Activated T-cell treated with anti-CD3 and anti-CD28 coated beads, Interleukin-2, amount 50 U/mL, for 48 hours (primary cell): ENCODE results near the gene TNNI3K.
A peak's percentile ranks its signal among the peaks of the same experiment; 100 is the strongest.
"Not testable (repeated sequence)": the region's sequence is repeated elsewhere in the genome, so short reads cannot be mapped to it uniquely, and the experiment has no call there.

Source experiments
- DNase-seq, 2 experiments: peaks; one replicate each; pipeline ENCODE4 v3.0.0-alpha.2; 2020

The TNNI3K gene, protein sequence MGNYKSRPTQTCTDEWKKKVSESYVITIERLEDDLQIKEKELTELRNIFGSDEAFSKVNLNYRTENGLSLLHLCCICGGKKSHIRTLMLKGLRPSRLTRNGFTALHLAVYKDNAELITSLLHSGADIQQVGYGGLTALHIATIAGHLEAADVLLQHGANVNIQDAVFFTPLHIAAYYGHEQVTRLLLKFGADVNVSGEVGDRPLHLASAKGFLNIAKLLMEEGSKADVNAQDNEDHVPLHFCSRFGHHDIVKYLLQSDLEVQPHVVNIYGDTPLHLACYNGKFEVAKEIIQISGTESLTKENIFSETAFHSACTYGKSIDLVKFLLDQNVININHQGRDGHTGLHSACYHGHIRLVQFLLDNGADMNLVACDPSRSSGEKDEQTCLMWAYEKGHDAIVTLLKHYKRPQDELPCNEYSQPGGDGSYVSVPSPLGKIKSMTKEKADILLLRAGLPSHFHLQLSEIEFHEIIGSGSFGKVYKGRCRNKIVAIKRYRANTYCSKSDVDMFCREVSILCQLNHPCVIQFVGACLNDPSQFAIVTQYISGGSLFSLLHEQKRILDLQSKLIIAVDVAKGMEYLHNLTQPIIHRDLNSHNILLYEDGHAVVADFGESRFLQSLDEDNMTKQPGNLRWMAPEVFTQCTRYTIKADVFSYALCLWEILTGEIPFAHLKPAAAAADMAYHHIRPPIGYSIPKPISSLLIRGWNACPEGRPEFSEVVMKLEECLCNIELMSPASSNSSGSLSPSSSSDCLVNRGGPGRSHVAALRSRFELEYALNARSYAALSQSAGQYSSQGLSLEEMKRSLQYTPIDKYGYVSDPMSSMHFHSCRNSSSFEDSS

DNA sequence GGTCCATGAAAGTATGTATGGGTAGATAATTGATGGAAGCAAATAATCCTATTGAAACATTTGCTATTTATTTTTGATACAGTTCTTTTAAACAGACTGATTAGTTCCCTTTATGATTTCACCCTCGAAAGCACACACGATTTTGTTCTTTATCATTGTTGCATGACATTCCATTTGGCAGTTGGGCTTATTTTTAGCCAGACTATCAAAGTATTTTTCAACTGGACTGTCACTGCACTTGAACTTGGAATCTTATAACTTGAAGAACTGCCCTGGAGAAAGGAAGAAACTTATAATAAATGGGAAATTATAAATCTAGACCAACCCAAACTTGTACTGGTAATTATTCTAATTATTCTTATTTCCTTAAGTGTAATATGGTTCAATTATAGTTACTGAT, at the start of gene TNNI3K:
Gene TNNI3K, plus strand, starts transcription at position 235 of the 400 bp plus-strand sequence. Its CDS starts 65 bp downstream, at position 300.
- no peak for DNase-seq

DNA sequence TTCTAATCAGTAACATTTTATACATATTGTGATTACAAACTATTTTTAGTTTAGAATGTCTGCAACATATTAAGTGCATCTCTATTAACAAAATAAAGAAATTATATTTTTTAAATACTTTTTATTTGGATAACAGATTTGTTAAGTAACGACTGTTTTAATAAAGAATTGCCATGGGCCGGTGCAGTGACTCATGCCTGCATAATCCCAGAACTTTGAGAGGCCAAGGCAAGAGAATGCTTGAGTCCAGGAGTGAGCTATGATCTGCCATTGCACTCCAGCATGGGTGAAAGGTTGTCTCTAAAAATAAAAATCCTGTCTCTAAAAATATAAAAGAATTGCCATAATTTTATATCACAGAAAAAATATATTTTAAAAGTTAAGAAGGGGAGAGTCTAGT, 41.3 kb upstream of the TNNI3K start:
- DNase-seq: no peak

DNA sequence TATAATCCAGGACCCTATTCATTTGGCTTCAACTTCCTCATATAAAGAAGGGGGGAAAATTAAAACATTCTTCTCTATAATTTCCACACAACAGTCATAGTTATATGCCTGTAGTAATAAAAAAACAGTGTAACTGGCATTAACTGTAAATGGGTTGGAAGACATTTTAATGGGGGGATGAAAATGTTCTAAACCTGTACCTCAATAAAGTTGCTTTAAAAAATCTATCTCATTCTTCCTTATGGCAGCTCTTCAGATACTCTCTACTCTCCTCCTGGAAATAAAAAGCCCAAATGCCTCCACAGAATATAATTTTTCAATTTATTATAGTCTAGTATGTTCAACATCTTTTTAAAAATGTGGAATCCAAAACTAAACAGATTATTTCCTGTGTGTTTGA, 39.8 kb upstream of the TNNI3K start:
- DNase-seq: no peak

GRCh38 chr1:74197255-74197654, 37.9 kb upstream of the TNNI3K start:
- DNase-seq: no peak

GRCh38 chr1:74197657-74198552, 37.3 kb upstream of the TNNI3K start, which contains the start of the genes FPGT and LRRIQ3:
FPGT (plus strand) TSS chr1:74198242; CDS start chr1:74198279, 37 bp downstream.
LRRIQ3 (minus strand) TSS chr1:74198176; CDS start chr1:74183684, 14,492 bp downstream.
- DNase-seq: peak; percentile 96 to 97

- DNase-seq: no peak
These were observed 35.7 kb upstream of the TNNI3K start for GRCh38 chr1:74199504-74199903.

DNA sequence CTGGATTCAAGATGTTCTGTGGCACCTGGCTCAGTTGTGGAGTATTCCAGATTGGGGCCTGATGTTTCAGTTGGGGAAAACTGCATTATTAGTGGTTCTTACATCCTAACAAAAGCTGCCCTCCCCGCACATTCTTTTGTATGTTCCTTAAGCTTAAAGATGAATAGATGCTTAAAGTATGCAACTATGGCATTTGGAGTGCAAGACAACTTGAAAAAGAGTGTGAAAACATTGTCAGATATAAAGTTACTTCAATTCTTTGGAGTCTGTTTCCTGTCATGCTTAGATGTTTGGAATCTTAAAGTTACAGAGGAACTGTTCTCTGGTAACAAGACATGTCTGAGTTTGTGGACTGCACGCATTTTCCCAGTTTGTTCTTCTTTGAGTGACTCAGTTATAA, 29.9 kb upstream of the TNNI3K start:
- no peak for DNase-seq

DNA sequence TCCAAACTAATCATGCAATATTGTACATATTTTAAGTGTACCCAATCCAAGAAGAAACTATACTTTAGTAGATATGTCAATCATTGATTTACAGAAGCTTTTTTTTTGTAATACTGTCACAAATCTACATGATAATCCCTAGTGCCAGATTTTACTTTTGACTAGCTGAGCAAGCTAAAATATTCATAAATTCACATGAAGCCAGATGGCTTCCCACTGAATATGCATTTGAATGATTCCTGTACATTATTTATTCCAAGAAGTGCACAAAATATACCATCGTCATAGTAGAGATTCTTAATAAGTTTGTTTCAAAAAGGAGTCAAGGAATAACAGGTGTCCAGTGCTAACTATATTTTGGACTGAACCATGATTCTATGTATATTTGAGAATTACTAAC, 20.0 kb upstream of the TNNI3K start:
- no peak for DNase-seq

- no peak for DNase-seq
These were observed 12.5 kb upstream of the TNNI3K start for GRCh38 chr1:74222701-74223100.

GRCh38 chr1:74223453-74223852, 11.7 kb upstream of the TNNI3K start:
- no peak for DNase-seq

GRCh38 chr1:74236440-74236839, 1.3 kb downstream of the TNNI3K start:
- DNase-seq: no peak

DNA sequence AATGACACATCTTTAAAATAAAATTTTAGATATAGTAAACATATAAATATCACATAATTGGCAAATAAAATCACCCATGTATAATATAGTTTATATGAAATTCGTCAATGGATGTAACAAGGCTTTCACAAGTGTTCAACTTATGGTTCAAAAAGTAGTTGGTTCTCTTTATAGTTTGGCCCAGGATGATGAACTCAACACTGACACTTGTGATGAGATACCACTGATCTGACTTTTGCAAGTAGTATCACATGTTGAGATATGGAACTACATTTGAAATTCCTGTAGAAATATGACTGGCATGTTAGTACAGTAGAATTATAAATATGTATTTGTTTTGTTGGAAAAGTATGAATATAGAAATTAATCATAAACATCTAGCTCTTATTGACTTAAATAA, 1.8 kb downstream of the TNNI3K start:
- DNase-seq: no peak

GRCh38 chr1:74237787-74238186, 2.6 kb downstream of the TNNI3K start:
- no peak for DNase-seq

- no peak for DNase-seq
These were observed 10.1 kb downstream of the TNNI3K start for GRCh38 chr1:74245168-74245772.

DNA sequence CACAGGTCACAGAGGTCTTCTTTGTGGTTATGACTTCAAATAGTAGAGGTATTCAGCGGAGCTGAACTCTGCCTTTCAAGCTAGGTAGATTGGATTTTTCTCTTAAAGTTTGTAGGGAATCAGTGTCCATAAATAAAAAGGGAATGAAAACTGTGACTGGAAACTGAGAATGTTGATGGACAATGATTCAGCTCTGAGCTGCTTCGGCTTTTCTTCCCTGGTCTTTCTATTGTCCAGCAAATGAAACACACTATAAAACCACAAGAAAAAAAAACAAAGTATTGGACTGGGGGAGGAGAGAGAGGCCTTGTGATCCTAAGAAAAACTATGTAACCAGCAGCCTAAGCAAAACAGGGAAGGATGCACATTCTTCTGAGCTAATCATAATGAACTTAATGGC, 11.1 kb downstream of the TNNI3K start:
- no peak for DNase-seq

GRCh38 chr1:74247881-74248528, 12.8 kb downstream of the TNNI3K start:
- no peak for DNase-seq

GRCh38 chr1:74253243-74253824, 18.1 kb downstream of the TNNI3K start:
- DNase-seq: not testable (repeated sequence)

DNA sequence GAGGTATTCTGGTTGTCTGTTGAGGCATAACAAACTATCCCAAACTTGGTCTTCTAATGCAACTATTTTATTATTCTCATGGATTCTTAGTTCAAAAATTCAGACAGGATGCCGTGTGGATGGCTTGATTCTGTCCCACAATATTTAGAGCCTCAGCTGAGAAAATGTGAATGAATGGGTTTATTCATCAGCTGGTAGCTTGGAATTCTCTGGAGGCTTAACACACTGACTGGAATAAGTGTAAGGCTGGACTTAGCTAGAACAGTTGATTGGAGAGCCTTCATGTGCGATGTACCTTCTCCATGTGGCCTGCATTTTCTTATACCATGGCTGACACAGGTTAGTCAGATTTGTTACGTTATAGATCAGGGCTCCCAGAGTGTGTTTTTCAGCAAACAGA, 30.8 kb downstream of the TNNI3K start:
- DNase-seq: no peak

- DNase-seq: no peak
These were observed 36.3 kb downstream of the TNNI3K start for GRCh38 chr1:74271503-74271902.

DNA sequence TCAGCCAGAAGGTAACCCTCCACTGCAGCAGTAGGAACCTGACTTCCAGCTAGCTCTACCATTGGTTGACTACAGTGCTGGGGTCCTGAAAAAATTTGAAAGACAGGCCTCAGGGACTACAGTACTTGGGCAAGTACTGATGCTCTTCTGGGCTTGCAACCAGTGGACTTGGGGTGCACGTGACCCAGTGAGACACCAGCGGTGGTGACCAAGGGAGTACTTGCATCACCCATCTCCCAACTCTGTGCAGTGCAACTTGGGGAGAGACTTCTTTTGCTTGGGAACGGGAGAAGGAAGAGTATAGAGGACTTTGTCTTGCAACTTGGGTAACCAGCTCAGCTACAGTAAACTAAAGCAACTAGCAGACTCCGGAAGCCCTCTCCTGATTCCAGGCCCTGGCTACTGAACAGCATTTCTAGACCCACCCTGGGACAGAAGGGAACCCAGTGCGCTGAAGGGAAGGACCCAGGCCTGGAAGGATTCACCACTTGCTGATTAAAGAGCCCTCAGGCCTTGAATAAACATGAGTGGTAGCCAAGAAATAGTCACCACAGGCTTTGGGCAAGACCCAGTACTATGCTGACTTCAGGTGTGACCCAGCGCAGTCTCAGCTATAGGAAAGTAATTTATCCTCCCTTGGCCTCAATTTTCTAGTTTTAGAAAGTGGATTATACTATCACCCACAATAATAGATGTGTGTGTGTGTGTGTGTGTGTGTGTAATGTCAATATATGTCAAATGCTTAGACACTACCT, 45.6 kb downstream of the TNNI3K start:
- no peak for DNase-seq

DNA sequence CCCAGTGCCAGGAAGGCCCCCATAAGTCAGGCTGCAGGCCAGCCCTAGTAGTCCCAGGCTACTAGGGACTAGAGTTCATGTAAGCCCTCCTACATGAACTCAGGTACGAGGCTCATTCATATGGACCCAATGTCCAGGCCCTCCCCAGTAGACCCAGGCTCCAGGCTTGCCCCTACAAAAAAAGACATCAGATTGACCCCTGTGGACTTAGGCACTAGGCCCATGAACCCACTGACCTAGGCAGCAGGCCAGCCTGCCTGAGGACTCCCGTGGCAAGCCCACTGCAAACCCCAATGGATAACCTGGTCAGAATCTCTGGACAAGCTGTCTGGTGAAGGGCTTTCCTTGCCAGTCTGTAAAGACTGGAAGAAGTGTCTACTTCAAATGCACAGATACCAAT, 51.2 kb downstream of the TNNI3K start:
- no peak for DNase-seq
